Measurements from ENCODE around the gene ZMIZ1.

Gene ZMIZ1

GRCh38 chr10:79182781-79183467 lies 114.2 kb downstream of the ZMIZ1 start:
- Histone ChIP-seq H3K4me1 (ENCODE audit: control insufficient read depth, insufficient read depth, low read length) (peaks cover 38% of the 10 kb centered on the region), H3K9ac (ENCODE audit: low read depth, low read length) (no peak overlapping the region), H3K27ac (ENCODE audit: low read depth, low read length) (peak overlapping the region; percentile 9), H3K36me3 (ENCODE audit: control insufficient read depth, insufficient read depth, low read length) (peaks cover 11% of the 10 kb centered on the region), H3K27me3 (ENCODE audit: control insufficient read depth, insufficient read depth, low read length) (no peaks in the 10 kb centered on the region), H3K9me3 (ENCODE audit: control insufficient read depth, insufficient read depth, low read length) (no peaks in the 10 kb centered on the region), H3K4me3 (ENCODE audit: low read depth, low read length) (no peak overlapping the region)

- H3K9me3 ChIP-seq (ENCODE audit: control insufficient read depth, insufficient read depth, low read length), result no peaks in the 10 kb centered on the region
- peaks cover 33% of the 10 kb centered on the region for H3K4me1 ChIP-seq (ENCODE audit: control insufficient read depth, insufficient read depth, low read length)
- no peaks in the 10 kb centered on the region for H3K27me3 ChIP-seq (ENCODE audit: control insufficient read depth, insufficient read depth, low read length)
- peaks cover 11% of the 10 kb centered on the region for H3K36me3 ChIP-seq (ENCODE audit: control insufficient read depth, insufficient read depth, low read length)
- H3K4me3 ChIP-seq (ENCODE audit: low read depth, low read length), result no peak overlapping the region
- peak overlapping the region; percentile 66 for H3K27ac ChIP-seq (ENCODE audit: low read depth, low read length)
- no peak overlapping the region for H3K9ac ChIP-seq (ENCODE audit: low read depth, low read length)
Observed at GRCh38 chr10:79183468-79183865, 114.7 kb downstream of the ZMIZ1 start.

- H3K27me3 ChIP-seq (ENCODE audit: control insufficient read depth, insufficient read depth, low read length), result no peaks in the 10 kb centered on the region
- no peaks in the 10 kb centered on the region for H3K9me3 ChIP-seq (ENCODE audit: control insufficient read depth, insufficient read depth, low read length)
- H3K9ac ChIP-seq (ENCODE audit: low read depth, low read length), result no peak overlapping the region
- H3K27ac ChIP-seq (ENCODE audit: low read depth, low read length), result peak overlapping the region; percentile 66
- peaks cover 26% of the 10 kb centered on the region for H3K4me1 ChIP-seq (ENCODE audit: control insufficient read depth, insufficient read depth, low read length)
- no peak overlapping the region for H3K4me3 ChIP-seq (ENCODE audit: low read depth, low read length)
- peaks cover 9% of the 10 kb centered on the region for H3K36me3 ChIP-seq (ENCODE audit: control insufficient read depth, insufficient read depth, low read length)
Observed at GRCh38 chr10:79184145-79184625, 115.4 kb downstream of the ZMIZ1 start.

- Histone ChIP-seq H3K27me3 (ENCODE audit: control insufficient read depth, insufficient read depth, low read length) (no peaks in the 10 kb centered on the region), H3K4me3 (ENCODE audit: low read depth, low read length) (no peak overlapping the region), H3K4me1 (ENCODE audit: control insufficient read depth, insufficient read depth, low read length) (peaks cover 22% of the 10 kb centered on the region), H3K9me3 (ENCODE audit: control insufficient read depth, insufficient read depth, low read length) (no peaks in the 10 kb centered on the region), H3K36me3 (ENCODE audit: control insufficient read depth, insufficient read depth, low read length) (peaks cover 9% of the 10 kb centered on the region), H3K9ac (ENCODE audit: low read depth, low read length) (no peak overlapping the region), H3K27ac (ENCODE audit: low read depth, low read length) (peak overlapping the region; percentile 66)
Observed at GRCh38 chr10:79184657-79185056, 115.9 kb downstream of the ZMIZ1 start.

GRCh38 chr10:79185067-79185774 lies 116.5 kb downstream of the ZMIZ1 start:
- H3K9ac ChIP-seq (ENCODE audit: low read depth, low read length), result no peak overlapping the region

GRCh38 chr10:79185796-79186374 lies 117.1 kb downstream of the ZMIZ1 start:
- Histone ChIP-seq H3K27me3 (ENCODE audit: control insufficient read depth, insufficient read depth, low read length) (no peaks in the 10 kb centered on the region), H3K4me1 (ENCODE audit: control insufficient read depth, insufficient read depth, low read length) (peaks cover 22% of the 10 kb centered on the region), H3K4me3 (ENCODE audit: low read depth, low read length) (no peak overlapping the region), H3K9ac (ENCODE audit: low read depth, low read length) (no peak overlapping the region), H3K9me3 (ENCODE audit: control insufficient read depth, insufficient read depth, low read length) (no peaks in the 10 kb centered on the region), H3K36me3 (ENCODE audit: control insufficient read depth, insufficient read depth, low read length) (peaks cover 9% of the 10 kb centered on the region), H3K27ac (ENCODE audit: low read depth, low read length) (peak overlapping the region; percentile 66)

More at GRCh38 chr10:79185067-79185774, 116.5 kb downstream of the ZMIZ1 start:
- peaks cover 22% of the 10 kb centered on the region for H3K4me1 ChIP-seq (ENCODE audit: control insufficient read depth, insufficient read depth, low read length)
- peaks cover 9% of the 10 kb centered on the region for H3K36me3 ChIP-seq (ENCODE audit: control insufficient read depth, insufficient read depth, low read length)
- H3K9me3 ChIP-seq (ENCODE audit: control insufficient read depth, insufficient read depth, low read length), result no peaks in the 10 kb centered on the region
- peak overlapping the region; percentile 66 for H3K27ac ChIP-seq (ENCODE audit: low read depth, low read length)
- H3K4me3 ChIP-seq (ENCODE audit: low read depth, low read length), result no peak overlapping the region
- H3K27me3 ChIP-seq (ENCODE audit: control insufficient read depth, insufficient read depth, low read length), result no peaks in the 10 kb centered on the region

- Histone ChIP-seq H3K27ac (ENCODE audit: low read depth, low read length) (no peak overlapping the region), H3K9me3 (ENCODE audit: control insufficient read depth, insufficient read depth, low read length) (no peaks in the 10 kb centered on the region), H3K9ac (ENCODE audit: low read depth, low read length) (no peak overlapping the region), H3K4me1 (ENCODE audit: control insufficient read depth, insufficient read depth, low read length) (peaks cover 22% of the 10 kb centered on the region), H3K4me3 (ENCODE audit: low read depth, low read length) (no peak overlapping the region), H3K36me3 (ENCODE audit: control insufficient read depth, insufficient read depth, low read length) (peaks cover 9% of the 10 kb centered on the region), H3K27me3 (ENCODE audit: control insufficient read depth, insufficient read depth, low read length) (no peaks in the 10 kb centered on the region)
Observed at GRCh38 chr10:79186486-79187120, 117.8 kb downstream of the ZMIZ1 start.

GRCh38 chr10:79187121-79187940 lies 118.6 kb downstream of the ZMIZ1 start:
- no peaks in the 10 kb centered on the region for H3K27me3 ChIP-seq (ENCODE audit: control insufficient read depth, insufficient read depth, low read length)
- peaks cover 22% of the 10 kb centered on the region for H3K4me1 ChIP-seq (ENCODE audit: control insufficient read depth, insufficient read depth, low read length)
- H3K27ac ChIP-seq (ENCODE audit: low read depth, low read length), result no peak overlapping the region
- peaks cover 7% of the 10 kb centered on the region for H3K36me3 ChIP-seq (ENCODE audit: control insufficient read depth, insufficient read depth, low read length)
- no peak overlapping the region for H3K9ac ChIP-seq (ENCODE audit: low read depth, low read length)
- no peaks in the 10 kb centered on the region for H3K9me3 ChIP-seq (ENCODE audit: control insufficient read depth, insufficient read depth, low read length)
- H3K4me3 ChIP-seq (ENCODE audit: low read depth, low read length), result no peak overlapping the region

- H3K9me3 ChIP-seq (ENCODE audit: control insufficient read depth, insufficient read depth, low read length), result no peaks in the 10 kb centered on the region
- H3K4me3 ChIP-seq (ENCODE audit: low read depth, low read length), result no peak overlapping the region
- H3K36me3 ChIP-seq (ENCODE audit: control insufficient read depth, insufficient read depth, low read length), result peaks cover 6% of the 10 kb centered on the region
- H3K27ac ChIP-seq (ENCODE audit: low read depth, low read length), result no peak overlapping the region
- H3K27me3 ChIP-seq (ENCODE audit: control insufficient read depth, insufficient read depth, low read length), result no peaks in the 10 kb centered on the region
- H3K4me1 ChIP-seq (ENCODE audit: control insufficient read depth, insufficient read depth, low read length), result peaks cover 22% of the 10 kb centered on the region
- no peak overlapping the region for H3K9ac ChIP-seq (ENCODE audit: low read depth, low read length)
Observed at GRCh38 chr10:79188154-79188965, 119.6 kb downstream of the ZMIZ1 start.

GRCh38 chr10:79189181-79189580 lies 120.4 kb downstream of the ZMIZ1 start:
- Histone ChIP-seq H3K9ac (ENCODE audit: low read depth, low read length) (no peak overlapping the region), H3K27me3 (ENCODE audit: control insufficient read depth, insufficient read depth, low read length) (no peaks in the 10 kb centered on the region), H3K4me3 (ENCODE audit: low read depth, low read length) (no peak overlapping the region), H3K36me3 (ENCODE audit: control insufficient read depth, insufficient read depth, low read length) (peaks cover 6% of the 10 kb centered on the region), H3K4me1 (ENCODE audit: control insufficient read depth, insufficient read depth, low read length) (peaks cover 17% of the 10 kb centered on the region), H3K9me3 (ENCODE audit: control insufficient read depth, insufficient read depth, low read length) (no peaks in the 10 kb centered on the region), H3K27ac (ENCODE audit: low read depth, low read length) (no peak overlapping the region)

Data from HUES48 (cell line).